AML-193 (cell line): ENCODE results near the gene CCDC159.

Experiments
- DNase-seq, 2 experiments: peaks; one replicate each; lab custom pipeline; 2025; lab: John Stamatoyannopoulos, UW

CCDC159 gene

DNA sequence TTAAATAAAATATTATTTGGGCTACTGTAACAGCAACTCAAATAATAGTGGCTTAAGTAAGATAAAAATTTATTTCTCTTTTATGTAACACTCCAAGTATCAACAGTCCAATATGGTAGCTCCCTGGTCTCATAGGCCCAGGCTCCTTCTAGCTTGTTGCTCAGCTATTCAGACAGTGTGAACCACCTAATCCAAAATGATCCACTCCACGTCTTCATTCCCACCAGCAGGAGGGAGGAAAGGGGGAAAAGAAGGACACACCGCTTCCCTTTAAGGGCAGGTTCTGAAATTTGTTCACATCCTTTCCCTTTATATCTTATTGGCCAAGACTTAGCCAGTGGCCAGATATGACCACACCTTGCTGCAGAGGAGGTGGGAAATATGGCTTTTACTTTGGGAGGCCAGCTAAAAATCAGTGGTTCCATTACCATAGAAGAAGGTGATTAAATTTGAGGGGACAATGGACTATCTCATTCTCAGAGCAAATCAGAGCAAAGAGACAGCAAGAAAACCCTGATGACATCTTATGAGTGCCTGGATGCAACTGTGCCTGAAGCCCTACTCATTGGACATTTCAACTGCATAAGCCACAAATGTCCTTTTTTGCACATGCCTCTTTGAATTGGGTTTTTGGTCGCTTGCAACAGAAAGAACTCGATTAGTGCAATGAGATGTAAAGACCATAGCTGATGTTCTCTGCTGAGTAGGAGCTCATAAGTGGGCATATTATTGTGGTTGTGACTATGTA lies 44.8 kb downstream of the CCDC159 start:
- DNase-seq: no peak

- DNase-seq: no peak
Measured at GRCh38 chr19:11397089-11397610, 50.8 kb downstream of the CCDC159 start.

DNA sequence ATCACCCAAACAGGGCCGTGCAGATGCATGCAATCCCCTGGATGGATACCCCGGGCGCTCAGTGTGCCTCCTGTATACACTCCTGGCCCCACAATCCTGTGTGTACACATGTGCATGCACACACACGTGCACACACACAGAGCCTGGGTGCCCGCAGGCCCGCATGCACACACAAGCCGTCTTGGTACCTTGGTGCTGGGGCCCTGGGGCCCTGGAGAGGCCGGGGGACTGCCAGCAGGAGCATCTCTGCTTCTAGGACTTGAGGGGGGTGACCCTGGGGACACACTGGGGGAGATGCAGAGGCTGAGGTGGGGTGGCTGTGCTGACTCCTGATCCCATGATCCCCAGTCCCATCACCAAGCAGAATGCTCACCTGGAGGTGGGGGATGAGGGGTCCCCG lies 53.3 kb downstream of the CCDC159 start:
- DNase-seq: no peak

GRCh38 chr19:11400798-11401197 lies 54.5 kb downstream of the CCDC159 start:
- no peak for DNase-seq

- no peak for DNase-seq
Measured at GRCh38 chr19:11401808-11402543, 55.7 kb downstream of the CCDC159 start.
